Anterior cingulate cortex (tissue), 58 donors: ENCODE data around the gene EFNA5.

Experiments
- DNase-seq, 58 donors: peaks; one replicate each; lab custom pipeline; 2025; lab: John Stamatoyannopoulos, UW

The EFNA5 gene

GRCh38 chr5:107607671-107608345 is 62.9 kb downstream of the EFNA5 start:
- DNase-seq = peak in 4 of 58 donors; percentile 6 to 63 (median 19)

- no peak for DNase-seq
Observed at GRCh38 chr5:107607196-107607595, 63.5 kb downstream of the EFNA5 start.

DNA sequence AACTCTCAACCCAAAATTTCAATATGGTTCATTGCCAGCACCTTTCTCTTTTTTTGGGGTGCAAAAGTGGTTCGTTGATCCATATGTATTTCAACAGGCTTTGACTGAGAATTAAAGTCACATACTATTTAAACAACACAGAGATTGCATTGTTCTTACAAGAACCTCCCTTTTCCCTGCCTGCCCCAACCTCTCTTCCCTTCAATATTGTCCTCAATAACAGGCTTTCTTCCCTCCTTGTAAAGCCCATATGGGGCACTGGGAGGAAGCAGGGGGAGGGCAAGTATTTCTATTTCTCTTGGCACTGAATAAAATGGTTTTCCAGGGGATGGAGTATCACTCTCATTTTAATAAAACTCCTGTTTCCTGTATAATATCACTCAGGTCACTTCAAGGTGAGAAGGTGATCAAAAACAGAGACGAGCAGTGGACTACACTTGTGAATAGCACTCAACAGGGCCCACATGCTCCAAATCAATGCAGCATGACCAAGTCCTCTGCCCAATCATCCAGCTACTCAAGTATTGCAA is 65.1 kb downstream of the EFNA5 start:
- no peak for DNase-seq

DNA sequence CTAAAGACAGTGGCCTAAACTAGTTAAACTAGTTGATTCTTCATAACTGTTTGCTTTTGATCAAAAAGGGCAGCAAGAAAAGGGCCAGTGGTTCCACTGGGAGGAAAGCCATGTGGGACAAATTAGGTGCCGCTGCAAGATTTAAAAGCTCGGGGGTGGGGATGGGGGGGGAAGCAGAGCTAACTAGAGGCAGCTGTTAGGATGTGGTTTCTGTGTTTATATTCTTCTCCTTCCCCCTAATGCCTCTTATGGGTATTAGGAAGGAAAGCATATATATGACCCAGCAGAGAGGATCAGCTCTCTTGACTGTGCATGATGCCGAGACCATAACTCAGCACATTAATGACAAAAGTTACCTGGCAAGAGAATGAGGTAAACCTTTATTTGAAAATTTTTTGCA is 65.7 kb downstream of the EFNA5 start:
- DNase-seq = no peak

GRCh38 chr5:107604146-107604910 is 66.4 kb downstream of the EFNA5 start:
- no peak for DNase-seq

GRCh38 chr5:107603349-107603748 is 67.4 kb downstream of the EFNA5 start:
- no peak for DNase-seq

- no peak for DNase-seq
Observed at GRCh38 chr5:107602896-107603295, 67.8 kb downstream of the EFNA5 start.

- no peak for DNase-seq
Observed at GRCh38 chr5:107601076-107601475, 69.7 kb downstream of the EFNA5 start.

DNA sequence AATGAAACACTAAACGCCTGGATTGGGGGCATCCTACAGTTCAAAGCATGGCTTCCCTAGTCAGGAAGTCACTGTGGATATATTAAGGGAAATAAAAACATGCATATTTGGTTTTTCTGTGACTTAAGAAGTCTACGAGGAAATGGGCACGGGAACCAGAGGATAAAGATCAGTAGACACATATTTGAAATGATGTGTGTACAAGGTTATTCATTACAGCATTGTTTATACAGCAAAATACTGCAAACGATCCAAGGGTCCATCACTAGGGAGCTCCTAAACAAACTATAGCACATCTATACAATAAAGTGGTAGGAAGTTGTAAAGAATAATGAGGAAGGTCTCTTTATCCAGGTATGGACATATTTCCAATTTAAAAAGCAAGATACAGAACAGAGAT is 71.8 kb downstream of the EFNA5 start:
- no peak for DNase-seq

GRCh38 chr5:107597803-107598202 is 72.9 kb downstream of the EFNA5 start:
- no peak for DNase-seq

DNA sequence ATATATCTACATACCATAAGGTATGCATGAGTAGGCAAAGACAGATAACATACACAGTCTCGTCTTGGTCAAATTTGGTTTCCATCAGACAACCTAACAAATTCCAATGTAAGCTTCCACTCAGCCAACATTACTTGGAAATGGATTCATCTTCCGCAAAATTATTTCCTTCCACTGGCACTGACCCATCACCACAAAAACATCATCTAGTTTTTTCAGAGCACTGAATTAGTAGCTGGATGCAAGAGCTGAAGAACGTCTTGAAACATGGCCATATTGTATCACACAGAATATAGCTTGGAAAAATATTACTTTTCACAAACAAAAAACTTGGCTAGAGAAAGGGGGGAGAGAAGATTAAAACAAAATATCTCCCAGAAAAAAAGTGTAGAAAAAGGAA is 73.5 kb downstream of the EFNA5 start:
- DNase-seq = no peak

- DNase-seq = no peak
Observed at GRCh38 chr5:107594253-107595045, 76.3 kb downstream of the EFNA5 start.

- peak in 3 of 58 donors; percentile 10 to 26 (median 13) for DNase-seq
Observed at GRCh38 chr5:107593009-107593408, 77.7 kb downstream of the EFNA5 start.

GRCh38 chr5:107592515-107592914 is 78.2 kb downstream of the EFNA5 start:
- peak in 1 of 58 donors; percentile 27 for DNase-seq

GRCh38 chr5:107590686-107591085 is 80.1 kb downstream of the EFNA5 start:
- DNase-seq = no peak

GRCh38 chr5:107589520-107590193 is 81.1 kb downstream of the EFNA5 start:
- no peak for DNase-seq

GRCh38 chr5:107582625-107583024 is 88.1 kb downstream of the EFNA5 start:
- no peak for DNase-seq

- DNase-seq = no peak
Observed at GRCh38 chr5:107580889-107581820, 89.6 kb downstream of the EFNA5 start.

DNA sequence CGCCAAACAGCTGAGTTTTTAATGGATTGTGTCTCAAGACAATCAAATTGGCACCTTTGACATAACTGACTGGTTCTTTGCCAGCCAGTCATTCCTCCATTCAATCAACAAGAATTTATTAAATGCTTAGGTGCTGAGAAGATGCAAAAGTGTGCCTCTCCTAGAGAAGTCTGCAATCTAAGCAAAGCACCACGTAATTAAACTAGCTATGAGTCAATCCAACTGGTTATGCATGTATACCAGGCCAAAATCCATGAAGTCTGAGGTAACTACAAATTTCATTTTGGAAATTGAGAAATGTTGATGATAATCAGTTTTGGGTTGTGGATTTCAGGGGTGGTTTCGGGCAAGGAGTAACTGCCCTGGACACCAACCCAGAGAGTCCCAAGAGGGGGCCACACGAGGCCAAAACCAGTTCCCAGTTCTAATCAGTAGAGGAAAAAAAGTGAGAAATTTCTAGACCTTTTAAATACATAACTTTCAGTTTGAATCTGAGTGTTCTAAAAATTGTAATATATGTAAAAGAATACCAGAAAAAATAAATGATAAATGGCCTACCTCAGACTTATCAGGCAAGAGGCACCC is 92.6 kb downstream of the EFNA5 start:
- DNase-seq = no peak
